HepG2 (cell line): ENCODE results near the gene PRR14. TPM values are rescaled to one million over a fixed set of nuclear protein-coding genes. Genes with fewer than 3 reads are reported as not detected.

Source experiments
- CCAR2 ChIP-seq: fragments of 200-400 bp; formaldehyde crosslinking; optimal IDR thresholded peaks from 2 replicates; pipeline ENCODE3; 2018; ENCODE audit warnings: low read depth, mild to moderate bottlenecking, low read length, moderate library complexity
- CHD2 ChIP-seq: IDR thresholded peaks from 2 replicates; pipeline ENCODE4 v1.6.1; 2011; ENCODE audit warnings: low read depth, low read length, improper control_type of control experiment
- CHD4 ChIP-seq: fragments of 200-600 bp; sonication (generic); IDR thresholded peaks from 2 replicates; pipeline ENCODE4 v1.7.0; 2017; ENCODE audit warnings: mild to moderate bottlenecking, low read length, borderline replicate concordance
- PITX1 ChIP-seq: sonication (generic); formaldehyde crosslinking; IDR thresholded peaks from 2 replicates; pipeline ENCODE4 v1.5.1; 2020; ENCODE audit warnings: mild to moderate bottlenecking, missing genetic modification reagents
- SALL1 ChIP-seq: sonication (generic); formaldehyde crosslinking; IDR thresholded peaks from 2 replicates; pipeline ENCODE4 v1.8.0; 2022; ENCODE audit warnings: mild to moderate bottlenecking, missing genetic modification reagents
- SRSF4 ChIP-seq: fragments of 200-400 bp; formaldehyde crosslinking; IDR thresholded peaks from one replicate; pipeline ENCODE4 v1.6.1; 2018; ENCODE audit warnings: mild to moderate bottlenecking, low read depth, low read length, moderate library complexity; ENCODE audit not compliant: poor library complexity, severe bottlenecking
- TBL1XR1 ChIP-seq: fragments of 150-350 bp; IDR thresholded peaks from 2 replicates; pipeline ENCODE4 v1.6.1; 2014; ENCODE audit warnings: borderline replicate concordance, low read length; ENCODE audit not compliant: partially characterized antibody
- THAP11 ChIP-seq: IDR thresholded peaks from 2 replicates; pipeline ENCODE4 v1.6.1; 2016; ENCODE audit warnings: missing biosample characterization, missing genetic modification reagents
- ZNF136 ChIP-seq: sonication (generic); formaldehyde crosslinking; IDR thresholded peaks from 2 replicates; pipeline ENCODE4 v1.8.1; 2022; ENCODE audit warnings: low read depth, mild to moderate bottlenecking, moderate library complexity, missing genetic modification reagents
- ZNF543 ChIP-seq: sonication (generic); formaldehyde crosslinking; IDR thresholded peaks from 2 replicates; pipeline ENCODE4 v1.4.0; 2020; ENCODE audit warnings: mild to moderate bottlenecking, missing genetic modification reagents
- ZNF546 ChIP-seq: sonication (generic); formaldehyde crosslinking; conservative IDR thresholded peaks from 2 replicates; pipeline ENCODE4 v1.8.1; 2023; ENCODE audit warnings: mild to moderate bottlenecking, missing genetic modification reagents
- ZNF674 ChIP-seq: sonication (generic); formaldehyde crosslinking; IDR thresholded peaks from 2 replicates; pipeline ENCODE4 v1.5.0; 2020; ENCODE audit warnings: low read depth, mild to moderate bottlenecking, missing genetic modification reagents
- ZSCAN21 ChIP-seq: sonication (generic); formaldehyde crosslinking; IDR thresholded peaks from 2 replicates; pipeline ENCODE4 v1.8.0; 2022; ENCODE audit warnings: mild to moderate bottlenecking, missing genetic modification reagents, moderate library complexity, borderline replicate concordance
- polyA plus RNA-seq, 8 experiments: library from polyadenylated mRNA; depleted of rRNA in 3 of 8; stranded (reverse) in 7 of 8; unstranded in 1 of 8; fragments of >200 nt; fragmentation: Illumina TruSeq in 4 of 8; extraction: Trizol in 4 of 8; gene quantifications; 2 replicates each; pipeline versions ENCODE4 v1.2.1 to v1.2.3, GENCODE V29; 2011 to 2016; ENCODE audit warnings: low read depth in 4 of 8, missing spikeins in 1 of 8, mixed read lengths in 1 of 8; ENCODE audit not compliant: insufficient read depth in 1 of 8
- total RNA-seq, 5 experiments: library from RNA; depleted of rRNA; stranded (reverse); fragments of >200 nt; fragmentation: Illumina TruSeq; extraction: Trizol; gene quantifications; 2 replicates each; pipeline ENCODE4 v1.2.3, GENCODE V29; 2016; ENCODE audit warnings: low read depth in 1 of 5
- TF ChIP-seq, protein P1 (sequence below): sonication (generic); formaldehyde crosslinking; IDR thresholded peaks from 2 replicates; pipeline ENCODE4 v1.4.0; 2020; ENCODE audit warnings: mild to moderate bottlenecking, missing genetic modification reagents
- TF ChIP-seq, protein P2 (sequence below): IDR thresholded peaks from 2 replicates; pipeline ENCODE4 v1.6.1; 2016
- TF ChIP-seq, protein P3 (sequence below), 2 experiments: IDR thresholded peaks; 2 replicates each; pipeline ENCODE4 v1.6.1; 2011 to 2012; ENCODE audit warnings: low read length in 2 of 2, borderline replicate concordance in 1 of 2, low read depth in 1 of 2, mild to moderate bottlenecking in 1 of 2, moderate library complexity in 1 of 2
- TF ChIP-seq, protein P4 (sequence below): sonication (generic); formaldehyde crosslinking; IDR thresholded peaks from 2 replicates; pipeline ENCODE4 v1.4.0; 2020; ENCODE audit warnings: low read depth, mild to moderate bottlenecking, missing genetic modification reagents

The PRR14 gene
- total and polyA plus RNA-seq, 2 of the 13 experiments (the other 11 are each of a cell fraction or from before 2014, with no cell fraction given): 8.4 to 11.0 TPM

DNA sequence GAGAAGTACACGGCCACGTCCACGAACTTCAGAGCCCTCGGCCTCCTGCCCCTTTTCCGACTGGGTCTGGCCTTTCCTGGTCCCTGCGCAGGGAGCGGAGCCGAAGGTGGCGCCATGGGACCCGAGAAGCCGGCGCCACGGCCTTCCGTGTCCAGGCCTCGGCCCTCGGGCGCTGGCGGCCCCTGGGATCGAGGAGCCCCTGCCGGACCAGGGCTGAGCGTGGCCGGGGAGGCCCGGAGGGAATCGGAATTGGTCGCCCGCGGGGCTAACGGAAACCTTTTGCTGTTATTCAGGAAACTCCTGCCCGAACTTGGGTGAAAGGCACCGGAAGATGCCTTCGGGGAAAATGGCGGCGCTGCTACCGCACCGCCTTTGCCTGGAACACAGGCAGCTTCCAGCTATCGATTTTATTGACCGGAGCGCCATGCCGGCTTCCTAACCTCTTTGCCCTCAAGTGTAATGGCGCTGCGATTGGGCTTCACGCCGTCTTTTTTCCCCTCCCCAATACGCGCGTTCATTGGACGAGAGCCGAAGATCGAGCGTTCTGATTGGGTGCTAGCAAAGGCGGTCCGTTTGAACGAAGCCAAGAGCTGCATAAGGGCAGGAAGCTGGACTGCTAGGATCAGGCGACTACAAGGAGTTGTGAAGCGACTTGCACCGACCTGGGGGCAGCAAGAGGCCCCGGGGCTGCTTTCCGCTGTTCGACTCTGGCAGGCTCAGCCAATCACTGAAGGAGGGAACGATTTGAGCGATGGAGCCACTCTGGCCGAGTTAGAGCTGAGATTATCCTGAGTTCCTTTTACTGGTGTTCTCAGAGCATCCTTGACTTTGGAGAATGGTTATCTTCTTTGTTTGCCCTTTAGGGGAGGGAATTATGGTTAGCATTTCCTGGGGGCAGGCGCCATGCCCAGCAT, 40.6 kb upstream of the PRR14 start, which contains the start of gene ZNF689 (continued):
- TF ChIP-seq, protein P1, sequence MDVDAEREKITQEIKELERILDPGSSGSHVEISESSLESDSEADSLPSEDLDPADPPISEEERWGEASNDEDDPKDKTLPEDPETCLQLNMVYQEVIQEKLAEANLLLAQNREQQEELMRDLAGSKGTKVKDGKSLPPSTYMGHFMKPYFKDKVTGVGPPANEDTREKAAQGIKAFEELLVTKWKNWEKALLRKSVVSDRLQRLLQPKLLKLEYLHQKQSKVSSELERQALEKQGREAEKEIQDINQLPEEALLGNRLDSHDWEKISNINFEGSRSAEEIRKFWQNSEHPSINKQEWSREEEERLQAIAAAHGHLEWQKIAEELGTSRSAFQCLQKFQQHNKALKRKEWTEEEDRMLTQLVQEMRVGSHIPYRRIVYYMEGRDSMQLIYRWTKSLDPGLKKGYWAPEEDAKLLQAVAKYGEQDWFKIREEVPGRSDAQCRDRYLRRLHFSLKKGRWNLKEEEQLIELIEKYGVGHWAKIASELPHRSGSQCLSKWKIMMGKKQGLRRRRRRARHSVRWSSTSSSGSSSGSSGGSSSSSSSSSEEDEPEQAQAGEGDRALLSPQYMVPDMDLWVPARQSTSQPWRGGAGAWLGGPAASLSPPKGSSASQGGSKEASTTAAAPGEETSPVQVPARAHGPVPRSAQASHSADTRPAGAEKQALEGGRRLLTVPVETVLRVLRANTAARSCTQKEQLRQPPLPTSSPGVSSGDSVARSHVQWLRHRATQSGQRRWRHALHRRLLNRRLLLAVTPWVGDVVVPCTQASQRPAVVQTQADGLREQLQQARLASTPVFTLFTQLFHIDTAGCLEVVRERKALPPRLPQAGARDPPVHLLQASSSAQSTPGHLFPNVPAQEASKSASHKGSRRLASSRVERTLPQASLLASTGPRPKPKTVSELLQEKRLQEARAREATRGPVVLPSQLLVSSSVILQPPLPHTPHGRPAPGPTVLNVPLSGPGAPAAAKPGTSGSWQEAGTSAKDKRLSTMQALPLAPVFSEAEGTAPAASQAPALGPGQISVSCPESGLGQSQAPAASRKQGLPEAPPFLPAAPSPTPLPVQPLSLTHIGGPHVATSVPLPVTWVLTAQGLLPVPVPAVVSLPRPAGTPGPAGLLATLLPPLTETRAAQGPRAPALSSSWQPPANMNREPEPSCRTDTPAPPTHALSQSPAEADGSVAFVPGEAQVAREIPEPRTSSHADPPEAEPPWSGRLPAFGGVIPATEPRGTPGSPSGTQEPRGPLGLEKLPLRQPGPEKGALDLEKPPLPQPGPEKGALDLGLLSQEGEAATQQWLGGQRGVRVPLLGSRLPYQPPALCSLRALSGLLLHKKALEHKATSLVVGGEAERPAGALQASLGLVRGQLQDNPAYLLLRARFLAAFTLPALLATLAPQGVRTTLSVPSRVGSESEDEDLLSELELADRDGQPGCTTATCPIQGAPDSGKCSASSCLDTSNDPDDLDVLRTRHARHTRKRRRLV (CRISPR knock-in tag): peak; percentile 90
- TF ChIP-seq ZNF546 (CRISPR knock-in tag) (no peak; the same call in 1 of the 2 replicates), ZNF136 (CRISPR knock-in tag) (peak; percentile 47; the same call in 1 of the 2 replicates), ZNF674 (CRISPR knock-in tag) (no peak), CHD2 (peak; percentile 79), SALL1 (CRISPR knock-in tag) (peak; percentile 79), PITX1 (CRISPR knock-in tag) (peak; percentile 40; the same call in 1 of the 2 replicates), CCAR2 (no peak), THAP11 (CRISPR knock-in tag) (peak; percentile 94), ZNF543 (CRISPR knock-in tag) (peak; percentile 81), SRSF4 (no peak), ZSCAN21 (CRISPR knock-in tag) (peak; percentile 85), CHD4 (no peak), TBL1XR1 (peak; percentile 74)
- TF ChIP-seq, protein P2, sequence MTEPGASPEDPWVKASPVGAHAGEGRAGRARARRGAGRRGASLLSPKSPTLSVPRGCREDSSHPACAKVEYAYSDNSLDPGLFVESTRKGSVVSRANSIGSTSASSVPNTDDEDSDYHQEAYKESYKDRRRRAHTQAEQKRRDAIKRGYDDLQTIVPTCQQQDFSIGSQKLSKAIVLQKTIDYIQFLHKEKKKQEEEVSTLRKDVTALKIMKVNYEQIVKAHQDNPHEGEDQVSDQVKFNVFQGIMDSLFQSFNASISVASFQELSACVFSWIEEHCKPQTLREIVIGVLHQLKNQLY (CRISPR knock-in tag): peak; percentile 74; the same call in 1 of the 2 replicates
- TF ChIP-seq, protein P3, sequence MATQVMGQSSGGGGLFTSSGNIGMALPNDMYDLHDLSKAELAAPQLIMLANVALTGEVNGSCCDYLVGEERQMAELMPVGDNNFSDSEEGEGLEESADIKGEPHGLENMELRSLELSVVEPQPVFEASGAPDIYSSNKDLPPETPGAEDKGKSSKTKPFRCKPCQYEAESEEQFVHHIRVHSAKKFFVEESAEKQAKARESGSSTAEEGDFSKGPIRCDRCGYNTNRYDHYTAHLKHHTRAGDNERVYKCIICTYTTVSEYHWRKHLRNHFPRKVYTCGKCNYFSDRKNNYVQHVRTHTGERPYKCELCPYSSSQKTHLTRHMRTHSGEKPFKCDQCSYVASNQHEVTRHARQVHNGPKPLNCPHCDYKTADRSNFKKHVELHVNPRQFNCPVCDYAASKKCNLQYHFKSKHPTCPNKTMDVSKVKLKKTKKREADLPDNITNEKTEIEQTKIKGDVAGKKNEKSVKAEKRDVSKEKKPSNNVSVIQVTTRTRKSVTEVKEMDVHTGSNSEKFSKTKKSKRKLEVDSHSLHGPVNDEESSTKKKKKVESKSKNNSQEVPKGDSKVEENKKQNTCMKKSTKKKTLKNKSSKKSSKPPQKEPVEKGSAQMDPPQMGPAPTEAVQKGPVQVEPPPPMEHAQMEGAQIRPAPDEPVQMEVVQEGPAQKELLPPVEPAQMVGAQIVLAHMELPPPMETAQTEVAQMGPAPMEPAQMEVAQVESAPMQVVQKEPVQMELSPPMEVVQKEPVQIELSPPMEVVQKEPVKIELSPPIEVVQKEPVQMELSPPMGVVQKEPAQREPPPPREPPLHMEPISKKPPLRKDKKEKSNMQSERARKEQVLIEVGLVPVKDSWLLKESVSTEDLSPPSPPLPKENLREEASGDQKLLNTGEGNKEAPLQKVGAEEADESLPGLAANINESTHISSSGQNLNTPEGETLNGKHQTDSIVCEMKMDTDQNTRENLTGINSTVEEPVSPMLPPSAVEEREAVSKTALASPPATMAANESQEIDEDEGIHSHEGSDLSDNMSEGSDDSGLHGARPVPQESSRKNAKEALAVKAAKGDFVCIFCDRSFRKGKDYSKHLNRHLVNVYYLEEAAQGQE (IDR thresholded peaks at IDR 0.05; ENCODE audit: borderline replicate concordance in 1 of 2, low read depth in 1 of 2, low read length in 2 of 2): peak in 1 of 2 experiments; percentile 77; a peak in 1 of 4 replicates
- TF ChIP-seq, protein P4, sequence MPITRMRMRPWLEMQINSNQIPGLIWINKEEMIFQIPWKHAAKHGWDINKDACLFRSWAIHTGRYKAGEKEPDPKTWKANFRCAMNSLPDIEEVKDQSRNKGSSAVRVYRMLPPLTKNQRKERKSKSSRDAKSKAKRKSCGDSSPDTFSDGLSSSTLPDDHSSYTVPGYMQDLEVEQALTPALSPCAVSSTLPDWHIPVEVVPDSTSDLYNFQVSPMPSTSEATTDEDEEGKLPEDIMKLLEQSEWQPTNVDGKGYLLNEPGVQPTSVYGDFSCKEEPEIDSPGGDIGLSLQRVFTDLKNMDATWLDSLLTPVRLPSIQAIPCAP (CRISPR knock-in tag): peak; percentile 20; the same call in 1 of the 2 replicates
